NOMO-1 treated with dmso at 0.1 percent for 144 hours (cell line): ENCODE results near the gene HSBP1.

ENCODE experiments used
- DNase-seq: peaks from one replicate; lab custom pipeline; 2025; ENCODE audit not compliant: unreplicated experiment; lab: John Stamatoyannopoulos, UW

The HSBP1 gene

GRCh38 chr16:83838151-83838550, 30.4 kb downstream of the HSBP1 start:
- no peak for DNase-seq

GRCh38 chr16:83839561-83839960, 31.8 kb downstream of the HSBP1 start:
- no peak for DNase-seq

GRCh38 chr16:83840060-83840617, 32.4 kb downstream of the HSBP1 start:
- no peak for DNase-seq

GRCh38 chr16:83842291-83842690, 34.5 kb downstream of the HSBP1 start:
- peak; percentile 15 for DNase-seq

- peak; percentile 44 for DNase-seq
Observed at GRCh38 chr16:83842756-83843507, 35.2 kb downstream of the HSBP1 start.

- peak; percentile 27 for DNase-seq
Observed at GRCh38 chr16:83843657-83844056, 35.9 kb downstream of the HSBP1 start.

GRCh38 chr16:83845263-83845662, 37.5 kb downstream of the HSBP1 start:
- DNase-seq = no peak

- peak; percentile 53 for DNase-seq
Observed at GRCh38 chr16:83847371-83848225, 39.8 kb downstream of the HSBP1 start.

GRCh38 chr16:83849421-83849820, 41.6 kb downstream of the HSBP1 start:
- DNase-seq = no peak

- no peak for DNase-seq
Observed at GRCh38 chr16:83850947-83851346, 43.2 kb downstream of the HSBP1 start.

GRCh38 chr16:83851473-83851872, 43.7 kb downstream of the HSBP1 start:
- no peak for DNase-seq

- no peak for DNase-seq
Observed at GRCh38 chr16:83852774-83853173, 45.0 kb downstream of the HSBP1 start.

GRCh38 chr16:83853834-83854233, 46.1 kb downstream of the HSBP1 start:
- DNase-seq = no peak

GRCh38 chr16:83854420-83854819, 46.6 kb downstream of the HSBP1 start:
- no peak for DNase-seq

GRCh38 chr16:83856792-83857191, 49.0 kb downstream of the HSBP1 start:
- DNase-seq = no peak

- DNase-seq = no peak
Observed at GRCh38 chr16:83859265-83859664, 51.5 kb downstream of the HSBP1 start.

- DNase-seq = no peak
Observed at GRCh38 chr16:83862661-83863060, 54.9 kb downstream of the HSBP1 start.

GRCh38 chr16:83863682-83864081, 55.9 kb downstream of the HSBP1 start:
- DNase-seq = no peak
